H9 (cell line): ENCODE results near the gene MLLT3. TPM values are rescaled to one million over a fixed set of nuclear protein-coding genes. Genes with fewer than 3 reads are reported as not detected.

ENCODE experiments used
- DNase-seq: peaks from one replicate; pipeline ENCODE4 v3.0.0-alpha.2; 2017
- H2AFZ ChIP-seq: one replicate; pipeline ENCODE4 v1.6.1; 2013; ENCODE audit warnings: mild to moderate bottlenecking, low read length, control low read depth, moderate library complexity
- H2AK5ac ChIP-seq: 2 replicates; pipeline ENCODE4 v1.6.1; 2013; ENCODE audit warnings: low read length, control low read depth, mixed read lengths; ENCODE audit not compliant: insufficient read length
- H2BK120ac ChIP-seq: one replicate; pipeline ENCODE4 v1.6.1; 2013; ENCODE audit warnings: low read depth, mild to moderate bottlenecking, low read length, control low read depth, inconsistent platforms; ENCODE audit not compliant: poor library complexity, severe bottlenecking
- H2BK12ac ChIP-seq: 2 replicates; pipeline ENCODE4 v1.6.1; 2013; ENCODE audit warnings: low read length, control low read depth, mixed read lengths, low read depth; ENCODE audit not compliant: insufficient read length
- H2BK15ac ChIP-seq: 2 replicates; pipeline ENCODE4 v1.6.1; 2013; ENCODE audit warnings: low read depth, low read length, control low read depth
- H2BK20ac ChIP-seq: one replicate; pipeline ENCODE4 v1.6.1; 2013; ENCODE audit warnings: low read depth, mild to moderate bottlenecking, low read length, control low read depth, inconsistent platforms; ENCODE audit not compliant: poor library complexity, severe bottlenecking
- H2BK5ac ChIP-seq: 2 replicates; pipeline ENCODE4 v1.6.1; 2013; ENCODE audit warnings: low read length, control low read depth, mixed read lengths; ENCODE audit not compliant: insufficient read length
- H3K14ac ChIP-seq: 2 replicates; pipeline ENCODE4 v1.6.1; 2013; ENCODE audit warnings: low read length, control low read depth; ENCODE audit not compliant: insufficient read depth
- H3K18ac ChIP-seq: 2 replicates; pipeline ENCODE4 v1.6.1; 2013; ENCODE audit warnings: low read depth, mild to moderate bottlenecking, mixed read lengths, low read length, control low read depth; ENCODE audit not compliant: insufficient read length
- H3K23ac ChIP-seq: 2 replicates; pipeline ENCODE4 v1.6.1; 2013; ENCODE audit warnings: low read length, control low read depth, mixed read lengths, low read depth; ENCODE audit not compliant: insufficient read length
- H3K23me2 ChIP-seq: 2 replicates; pipeline ENCODE4 v1.6.1; 2013; ENCODE audit warnings: low read depth, mild to moderate bottlenecking, mixed read lengths, low read length, control low read depth; ENCODE audit not compliant: insufficient read length, poor library complexity, severe bottlenecking
- H3K27ac ChIP-seq: 2 replicates; pipeline ENCODE4 v1.5.1; 2013; ENCODE audit warnings: low read length, control low read depth, mixed read lengths, low read depth; ENCODE audit not compliant: insufficient read length
- H3K27me3 ChIP-seq: 2 replicates; pipeline ENCODE4 v1.6.1; 2013; ENCODE audit warnings: low read length, control low read depth, inconsistent platforms; ENCODE audit not compliant: insufficient read depth
- H3K4ac ChIP-seq: 2 replicates; pipeline ENCODE4 v1.6.1; 2013; ENCODE audit warnings: low read depth, mild to moderate bottlenecking, control low read depth, inconsistent platforms, low read length, moderate library complexity
- H3K4me1 ChIP-seq: 2 replicates; pipeline ENCODE4 v1.6.1; 2013; ENCODE audit warnings: low read length, control low read depth, inconsistent platforms; ENCODE audit not compliant: insufficient read depth
- H3K4me2 ChIP-seq: 2 replicates; pipeline ENCODE4 v1.6.1; 2013; ENCODE audit warnings: low read length, control low read depth, mixed read lengths; ENCODE audit not compliant: insufficient read length, insufficient read depth
- H3K56ac ChIP-seq: 2 replicates; pipeline ENCODE4 v1.6.1; 2013; ENCODE audit warnings: low read depth, mild to moderate bottlenecking, mixed read lengths, low read length, control low read depth; ENCODE audit not compliant: insufficient read length
- H3K79me1 ChIP-seq: 2 replicates; pipeline ENCODE4 v1.6.1; 2013; ENCODE audit warnings: low read depth, mild to moderate bottlenecking, moderate library complexity, low read length, control low read depth, inconsistent platforms; ENCODE audit not compliant: insufficient read depth, poor library complexity, severe bottlenecking
- H3K79me2 ChIP-seq: 2 replicates; pipeline ENCODE4 v1.6.1; 2013; ENCODE audit warnings: low read length, control low read depth, inconsistent platforms; ENCODE audit not compliant: insufficient read depth
- H3K9ac ChIP-seq: 2 replicates; pipeline ENCODE4 v1.6.1; 2013; ENCODE audit warnings: low read length, control low read depth, mixed read lengths; ENCODE audit not compliant: insufficient read length; ENCODE audit errors: extremely low read depth
- H3K9me3 ChIP-seq: one replicate; pipeline ENCODE4 v1.6.1; 2013; ENCODE audit warnings: low read depth, low read length, inconsistent platforms; ENCODE audit not compliant: control insufficient read depth
- H3T11ph ChIP-seq: one replicate; pipeline ENCODE4 v1.6.1; 2013; ENCODE audit warnings: mild to moderate bottlenecking, low read length, control low read depth, inconsistent platforms
- H4K20me1 ChIP-seq: one replicate; pipeline ENCODE4 v1.6.1; 2013; ENCODE audit not compliant: control insufficient read depth, insufficient read length, insufficient read depth
- H4K5ac ChIP-seq: 2 replicates; pipeline ENCODE4 v1.6.1; 2013; ENCODE audit warnings: low read depth, mild to moderate bottlenecking, mixed read lengths, low read length, control low read depth; ENCODE audit not compliant: insufficient read length
- H4K8ac ChIP-seq: replicated peaks from 2 replicates; pipeline ENCODE4 v1.6.1; 2013; ENCODE audit warnings: low read length, control low read depth, mixed read lengths, low read depth; ENCODE audit not compliant: insufficient read length
- H4K91ac ChIP-seq: 2 replicates; pipeline ENCODE4 v1.6.1; 2013; ENCODE audit warnings: low read depth, mild to moderate bottlenecking, moderate library complexity, mixed read lengths, low read length, control low read depth; ENCODE audit not compliant: insufficient read length
- H3K27ac Mint-ChIP-seq, 3 experiments: 2 replicates in 2 of 3; 3 replicates in 1 of 3; pipeline ENCODE4 v1.8.0; 2020 to 2021; ENCODE audit warnings: mixed read lengths in 3 of 3, mild to moderate bottlenecking in 1 of 3, moderate library complexity in 1 of 3
- H3K27me3 Mint-ChIP-seq: 2 replicates; pipeline ENCODE4 v1.8.0; 2021; ENCODE audit warnings: low read depth, mild to moderate bottlenecking, moderate library complexity, mixed read lengths
- H3K36me3 Mint-ChIP-seq, 3 experiments: 2 replicates in 2 of 3; 3 replicates in 1 of 3; pipeline ENCODE4 v1.8.0; 2020 to 2021; ENCODE audit warnings: low read depth in 3 of 3, mixed read lengths in 3 of 3; ENCODE audit not compliant: insufficient read depth in 1 of 3
- H3K4me1 Mint-ChIP-seq, 2 experiments: 2 replicates each; pipeline ENCODE4 v1.8.0; 2020; ENCODE audit warnings: mixed read lengths in 2 of 2
- H3K4me3 Mint-ChIP-seq, 2 experiments: 2 replicates in 1 of 2; 3 replicates in 1 of 2; pipeline ENCODE4 v1.8.0; 2020 to 2021; ENCODE audit warnings: mild to moderate bottlenecking in 2 of 2, mixed read lengths in 2 of 2, moderate library complexity in 1 of 2
- H3K9me3 Mint-ChIP-seq, 2 experiments: 2 replicates in 1 of 2; 3 replicates in 1 of 2; pipeline ENCODE4 v1.8.0; 2020; ENCODE audit warnings: mild to moderate bottlenecking in 2 of 2, mixed read lengths in 2 of 2, moderate library complexity in 1 of 2
- CTCF ChIP-seq: fragments of 200-600 bp; sonication (generic); conservative IDR thresholded peaks from 3 replicates; pipeline ENCODE4 v1.8.0; 2021; ENCODE audit warnings: antibody characterized with exemption, mild to moderate bottlenecking
- WGBS: extraction: QIAGEN DNeasy Blood & Tissue Kit; methylation state at CpG from one replicate; pipeline ENCODE4 v1.1.7; 2013; ENCODE audit warnings: missing lambda C conversion rate, low lambda C conversion rate, mixed read lengths; ENCODE audit not compliant: insufficient read length; ENCODE audit errors: extremely low coverage; 5-methylcytosine and 5-hydroxymethylcytosine counted together
- total RNA-seq: library from RNA; stranded (reverse); gene quantifications from 2 replicates; pipeline ENCODE4 v1.2.1, GENCODE V29; 2021

Gene MLLT3
- total RNA-seq, 1 experiment from 2014 or later: 3.9 TPM

- Histone ChIP-seq H3K23ac (no peak overlapping the region), H3K79me1 (no peaks in the 10 kb centered on the region), H3T11ph (no peak overlapping the region), H2BK120ac (no peak overlapping the region), H4K91ac (no peak overlapping the region), H4K20me1 (no peaks in the 10 kb centered on the region), H3K27ac (no peak overlapping the region), H2AK5ac (no peak overlapping the region), H3K27me3 (no peaks in the 10 kb centered on the region), H3K79me2 (no peaks in the 10 kb centered on the region), H2BK5ac (no peak overlapping the region), H3K9me3 (no peaks in the 10 kb centered on the region), H4K5ac (no peak overlapping the region), H3K23me2 (no peaks in the 10 kb centered on the region), H3K4me2 (no peak overlapping the region), H3K18ac (no peak overlapping the region), H2BK12ac (no peak overlapping the region), H2AFZ (no peak overlapping the region), H3K56ac (no peak overlapping the region), H3K4me1 (peaks cover 12% of the 10 kb centered on the region), H2BK15ac (no peak overlapping the region), H2BK20ac (no peak overlapping the region), H4K8ac (no peak overlapping the region), H3K14ac (no peak overlapping the region), H3K4ac (no peak overlapping the region), H3K9ac (no peak overlapping the region)
- peaks cover 10% of the 10 kb centered on the region for H3K27me3 Mint-ChIP-seq
- H3K36me3 Mint-ChIP-seq: peaks cover 0 to 10% (median 4%) of the 10 kb centered on the region in 3 experiments; a peak in 4 of 7 replicates
- H3K9me3 Mint-ChIP-seq: no peaks in the 10 kb centered on the region; a peak in 1 of 5 replicates
- peaks cover 37 to 38% of the 10 kb centered on the region in 2 experiments for H3K4me1 Mint-ChIP-seq
- no CpG with 5 or more reads among the region's 4 CpGs for WGBS
- no peak overlapping the region for H3K4me3 Mint-ChIP-seq
- no peak overlapping the region for H3K27ac Mint-ChIP-seq
- no peak for TF ChIP-seq CTCF
- no peak for DNase-seq
These were observed 313.2 kb downstream of the MLLT3 start for GRCh38 chr9:20309124-20309523.
